NB4 (cell line): ENCODE results near the gene ESR2.

Experiments used
- DNase-seq: peaks from one replicate; pipeline ENCODE4 v3.0.0; 2010; ENCODE audit warnings: low read depth
- H3K4me3 ChIP-seq: one replicate; pipeline ENCODE4 v1.5.1; 2011; ENCODE audit warnings: mild to moderate bottlenecking, low read depth, low read length, moderate library complexity
- MAX ChIP-seq: IDR thresholded peaks from 2 replicates; pipeline ENCODE4 v1.6.1; 2011; ENCODE audit warnings: low read depth, low read length
- MYC ChIP-seq: IDR thresholded peaks from 2 replicates; pipeline ENCODE4 v1.6.1; 2011; ENCODE audit warnings: low read depth, low read length
- POLR2A ChIP-seq: IDR thresholded peaks from 2 replicates; pipeline ENCODE4 v1.6.1; 2011; ENCODE audit warnings: mild to moderate bottlenecking; ENCODE audit not compliant: insufficient read length; ENCODE audit errors: extremely low read depth
- TF ChIP-seq, protein P1 (sequence below): IDR thresholded peaks from one replicate; pipeline ENCODE4 v1.5.1; 2012; ENCODE audit warnings: low read depth, low read length

Gene ESR2

GRCh38 chr14:64217308-64217707, 76.9 kb downstream of the ESR2 start:
- TF ChIP-seq MAX: no peak
- TF ChIP-seq, protein P1, sequence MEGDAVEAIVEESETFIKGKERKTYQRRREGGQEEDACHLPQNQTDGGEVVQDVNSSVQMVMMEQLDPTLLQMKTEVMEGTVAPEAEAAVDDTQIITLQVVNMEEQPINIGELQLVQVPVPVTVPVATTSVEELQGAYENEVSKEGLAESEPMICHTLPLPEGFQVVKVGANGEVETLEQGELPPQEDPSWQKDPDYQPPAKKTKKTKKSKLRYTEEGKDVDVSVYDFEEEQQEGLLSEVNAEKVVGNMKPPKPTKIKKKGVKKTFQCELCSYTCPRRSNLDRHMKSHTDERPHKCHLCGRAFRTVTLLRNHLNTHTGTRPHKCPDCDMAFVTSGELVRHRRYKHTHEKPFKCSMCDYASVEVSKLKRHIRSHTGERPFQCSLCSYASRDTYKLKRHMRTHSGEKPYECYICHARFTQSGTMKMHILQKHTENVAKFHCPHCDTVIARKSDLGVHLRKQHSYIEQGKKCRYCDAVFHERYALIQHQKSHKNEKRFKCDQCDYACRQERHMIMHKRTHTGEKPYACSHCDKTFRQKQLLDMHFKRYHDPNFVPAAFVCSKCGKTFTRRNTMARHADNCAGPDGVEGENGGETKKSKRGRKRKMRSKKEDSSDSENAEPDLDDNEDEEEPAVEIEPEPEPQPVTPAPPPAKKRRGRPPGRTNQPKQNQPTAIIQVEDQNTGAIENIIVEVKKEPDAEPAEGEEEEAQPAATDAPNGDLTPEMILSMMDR: no peak
- no peak for TF ChIP-seq POLR2A
- TF ChIP-seq MYC: no peak
- no peak overlapping the region for H3K4me3 ChIP-seq
- DNase-seq: no peak

DNA sequence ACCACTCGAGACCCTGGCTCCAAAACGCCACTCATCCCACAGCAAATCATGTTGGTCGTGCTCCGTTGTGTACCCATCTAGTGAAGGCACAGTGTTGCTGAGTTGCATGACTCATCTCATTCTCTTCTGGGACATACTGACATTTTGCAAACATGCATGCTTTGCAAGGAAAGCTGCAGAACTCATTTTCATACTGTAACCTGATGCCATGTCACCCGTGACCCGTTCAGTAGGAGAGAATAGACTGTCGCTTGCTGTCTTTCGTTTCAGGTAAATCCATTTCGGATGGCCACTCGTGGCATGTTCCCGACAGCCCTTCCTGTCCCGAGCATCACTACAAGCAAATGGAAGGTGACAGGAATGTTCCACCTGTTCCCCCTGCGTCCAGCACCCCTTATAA, 78.2 kb downstream of the ESR2 start:
- H3K4me3 ChIP-seq: no peak overlapping the region
- no peak for TF ChIP-seq MAX
- TF ChIP-seq, protein P1: no peak
- TF ChIP-seq POLR2A: no peak
- TF ChIP-seq MYC: no peak
- no peak for DNase-seq

DNA sequence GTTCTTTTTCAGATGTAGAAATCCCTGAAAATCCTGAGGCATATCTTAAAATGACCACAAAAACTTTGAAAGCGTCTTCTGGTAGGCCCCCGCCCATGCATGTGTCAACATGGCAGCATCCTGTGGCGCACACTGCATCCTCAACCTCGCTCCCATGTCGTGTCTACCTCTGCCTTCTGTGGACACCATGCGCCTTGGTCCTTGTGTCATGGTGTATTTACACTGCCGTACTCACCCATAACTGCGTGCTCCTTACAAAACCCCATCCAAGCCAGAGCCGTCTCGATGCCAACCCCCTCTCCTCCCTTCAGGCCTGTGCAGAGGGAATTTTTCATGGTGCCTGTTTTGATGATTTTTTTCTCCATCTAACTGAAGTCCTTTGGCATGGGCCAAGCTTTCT, 78.9 kb downstream of the ESR2 start:
- no peak for DNase-seq
- TF ChIP-seq POLR2A (no peak), MYC (no peak), MAX (no peak)
- TF ChIP-seq, protein P1: no peak

DNA sequence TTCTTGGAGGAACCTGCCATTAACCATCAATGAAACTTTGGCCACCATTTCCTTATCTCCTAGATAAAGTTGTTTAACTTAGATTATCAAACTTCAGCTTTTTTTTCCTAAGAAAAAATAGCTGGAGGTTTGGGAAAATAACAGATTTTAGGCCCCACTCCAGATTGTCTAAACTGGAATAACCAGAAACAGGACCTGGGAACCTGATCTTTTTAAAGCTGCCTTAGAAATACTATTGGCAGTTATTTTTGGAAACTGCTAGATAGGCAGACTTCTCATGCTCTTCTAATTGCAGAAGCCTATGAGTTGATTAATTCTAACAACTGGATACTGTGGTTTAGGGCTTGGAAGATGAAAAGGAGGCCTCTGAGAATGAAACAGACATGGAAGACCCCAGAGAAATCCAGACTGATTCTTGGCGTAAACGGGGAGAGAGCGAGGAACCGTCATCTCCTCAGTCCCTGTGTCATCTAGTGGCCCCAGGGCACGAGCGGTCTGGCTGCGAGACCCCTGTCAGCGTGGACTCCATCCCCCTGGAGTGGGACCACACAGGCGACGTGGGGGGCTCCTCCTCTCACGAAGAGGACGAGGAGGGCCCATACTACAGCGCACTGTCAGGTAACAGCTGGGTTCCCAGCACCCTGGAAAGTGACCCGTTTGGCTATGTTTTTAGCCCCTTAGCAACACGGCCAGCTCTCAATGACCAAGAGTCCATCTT, 80.2 kb downstream of the ESR2 start:
- H3K4me3 ChIP-seq: no peak overlapping the region
- TF ChIP-seq POLR2A: no peak
- TF ChIP-seq MAX: no peak
- TF ChIP-seq MYC: no peak
- TF ChIP-seq, protein P1: no peak
- no peak for DNase-seq

More for the DNA sequence above, 78.9 kb downstream of the ESR2 start:
- no peak overlapping the region for H3K4me3 ChIP-seq

DNA sequence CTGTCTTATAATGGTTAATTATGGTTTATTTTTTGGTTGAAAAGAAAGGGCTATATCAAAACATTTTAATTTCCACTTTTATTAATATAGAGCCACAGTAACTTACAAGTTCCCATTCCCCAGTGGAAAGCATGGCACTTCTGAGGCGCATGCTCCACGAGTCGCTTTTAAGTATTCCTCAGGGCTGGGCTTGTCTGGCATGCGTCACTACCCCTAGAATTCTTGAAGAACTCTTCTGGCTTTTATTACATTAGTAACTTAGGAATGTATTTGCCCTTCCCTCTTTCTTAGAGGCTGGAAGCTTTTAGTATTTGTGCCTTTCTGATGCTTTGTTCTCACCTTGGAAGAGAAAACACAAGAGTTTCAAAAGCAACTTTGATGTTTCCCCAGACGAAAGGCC, 81.1 kb downstream of the ESR2 start:
- no peak for TF ChIP-seq MAX
- TF ChIP-seq POLR2A: no peak
- TF ChIP-seq, protein P1: no peak
- TF ChIP-seq MYC: no peak
- DNase-seq: no peak
- H3K4me3 ChIP-seq: no peak overlapping the region
